ENCODE measurements around the gene EIF4EBP2.

The EIF4EBP2 gene

DNA sequence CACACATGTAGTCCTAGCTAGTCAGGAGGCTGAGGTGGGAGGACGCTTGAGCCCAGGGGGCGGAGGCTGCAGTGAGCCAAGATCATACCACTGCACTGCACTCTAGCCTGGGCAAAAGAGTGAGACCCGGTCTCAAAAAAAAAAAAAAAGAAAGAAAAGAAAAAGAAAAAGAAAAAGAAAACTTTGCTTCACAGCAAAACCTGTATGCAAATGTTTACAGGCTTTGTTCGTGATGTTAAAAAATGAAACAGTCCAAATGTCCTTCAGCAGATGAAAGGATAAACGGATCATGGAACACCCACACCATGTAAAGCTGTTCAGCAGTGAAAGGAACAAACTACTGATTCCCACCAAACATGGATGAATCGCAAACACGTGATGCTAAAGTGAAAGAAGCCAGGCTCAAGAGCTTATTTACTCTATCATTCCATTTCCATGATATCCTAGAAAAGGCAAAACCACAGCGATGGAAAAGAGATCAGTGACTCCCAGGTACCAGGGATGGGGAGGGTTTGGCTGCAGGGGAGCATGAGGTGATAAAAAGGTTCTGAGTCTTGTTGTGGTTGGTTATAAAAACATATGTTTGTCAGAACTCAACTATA, 36.6 kb upstream of the EIF4EBP2 start:
- ChIA-PET POLR2A (interaction anchor here (0.6 kb wide), 1 partner anchor 36 kb away, joined by 3 read pairs; the partner anchor contains the start of gene EIF4EBP2), CTCF (interaction anchor here (1.2 to 11.9 kb wide), 7 partner anchors 9 to 251 kb away, joined by 3 to 533 read pairs (median 52); partner anchors contain the start of gene TYSND1)
- no peak overlapping the region for H3K4me3 ChIP-seq (ENCODE audit: low read depth, low read length)
- TF ChIP-seq, protein P1, sequence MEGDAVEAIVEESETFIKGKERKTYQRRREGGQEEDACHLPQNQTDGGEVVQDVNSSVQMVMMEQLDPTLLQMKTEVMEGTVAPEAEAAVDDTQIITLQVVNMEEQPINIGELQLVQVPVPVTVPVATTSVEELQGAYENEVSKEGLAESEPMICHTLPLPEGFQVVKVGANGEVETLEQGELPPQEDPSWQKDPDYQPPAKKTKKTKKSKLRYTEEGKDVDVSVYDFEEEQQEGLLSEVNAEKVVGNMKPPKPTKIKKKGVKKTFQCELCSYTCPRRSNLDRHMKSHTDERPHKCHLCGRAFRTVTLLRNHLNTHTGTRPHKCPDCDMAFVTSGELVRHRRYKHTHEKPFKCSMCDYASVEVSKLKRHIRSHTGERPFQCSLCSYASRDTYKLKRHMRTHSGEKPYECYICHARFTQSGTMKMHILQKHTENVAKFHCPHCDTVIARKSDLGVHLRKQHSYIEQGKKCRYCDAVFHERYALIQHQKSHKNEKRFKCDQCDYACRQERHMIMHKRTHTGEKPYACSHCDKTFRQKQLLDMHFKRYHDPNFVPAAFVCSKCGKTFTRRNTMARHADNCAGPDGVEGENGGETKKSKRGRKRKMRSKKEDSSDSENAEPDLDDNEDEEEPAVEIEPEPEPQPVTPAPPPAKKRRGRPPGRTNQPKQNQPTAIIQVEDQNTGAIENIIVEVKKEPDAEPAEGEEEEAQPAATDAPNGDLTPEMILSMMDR (IDR thresholded peaks at IDR 0.05; ENCODE audit: insufficient read depth, low read length, missing control alignments) = no peak
- DNase-seq (ENCODE audit: low read depth, low spot score) = no peak

GRCh38 chr10:70368774-70369482, 35.0 kb upstream of the EIF4EBP2 start:
- TF ChIP-seq, protein P1 (IDR thresholded peaks at IDR 0.05; ENCODE audit: insufficient read depth, low read length, missing control alignments) = no peak
- ChIA-PET POLR2A (no interaction called here), CTCF (interaction anchor here (1.3 to 11.9 kb wide), 4 partner anchors 8 to 253 kb away, joined by 3 to 533 read pairs (median 78); partner anchors contain the start of gene TYSND1)
- DNase-seq (ENCODE audit: low read depth, low spot score) = no peak
- no peak overlapping the region for H3K4me3 ChIP-seq (ENCODE audit: low read depth, low read length)

DNA sequence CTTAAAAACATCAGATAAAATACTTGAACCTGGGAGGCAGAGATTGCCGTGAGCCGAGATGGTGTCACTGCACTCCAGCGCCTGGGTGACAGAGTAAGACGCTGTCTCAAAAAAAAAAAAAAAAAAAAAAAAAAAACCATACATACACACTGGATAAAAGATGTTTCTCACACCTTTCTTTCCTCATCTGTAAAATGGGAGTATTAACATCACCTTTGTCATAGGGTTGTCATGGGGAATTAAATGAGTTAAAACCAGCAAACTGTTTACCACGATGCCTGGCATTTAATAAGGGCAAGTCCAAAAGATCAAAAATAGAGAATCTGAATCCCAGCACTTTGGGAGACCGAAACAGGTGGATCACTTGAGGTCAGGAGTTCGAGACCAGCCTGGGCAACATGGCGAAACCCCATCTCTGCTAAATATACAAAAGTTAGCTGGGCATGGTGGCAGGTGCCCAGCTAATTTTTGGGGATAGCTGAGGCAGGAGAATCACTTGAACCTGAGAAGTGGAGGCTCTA, 34.4 kb upstream of the EIF4EBP2 start:
- TF ChIP-seq, protein P1 (IDR thresholded peaks at IDR 0.05; ENCODE audit: insufficient read depth, low read length, missing control alignments) = no peak
- POLR2A ChIA-PET = no interaction called here
- DNase-seq (ENCODE audit: low read depth, low spot score) = no peak
- H3K4me3 ChIP-seq (ENCODE audit: low read depth, low read length) = no peak overlapping the region
- CTCF ChIA-PET = interaction anchor here (11.9 kb wide), 1 partner anchor 146 kb away, joined by 533 read pairs; no protein-coding TSS in a partner anchor

- no peak overlapping the region for H3K4me3 ChIP-seq (ENCODE audit: low read depth, low read length)
- ChIA-PET CTCF (interaction anchor here (1.6 kb wide), 1 partner anchor 149 kb away, joined by 8 read pairs; no protein-coding TSS in a partner anchor), POLR2A (no interaction called here)
- TF ChIP-seq, protein P1 (IDR thresholded peaks at IDR 0.05; ENCODE audit: insufficient read depth, low read length, missing control alignments) = no peak
- no peak for DNase-seq (ENCODE audit: low read depth, low spot score)
Observed at GRCh38 chr10:70370766-70371165, 33.2 kb upstream of the EIF4EBP2 start.

DNA sequence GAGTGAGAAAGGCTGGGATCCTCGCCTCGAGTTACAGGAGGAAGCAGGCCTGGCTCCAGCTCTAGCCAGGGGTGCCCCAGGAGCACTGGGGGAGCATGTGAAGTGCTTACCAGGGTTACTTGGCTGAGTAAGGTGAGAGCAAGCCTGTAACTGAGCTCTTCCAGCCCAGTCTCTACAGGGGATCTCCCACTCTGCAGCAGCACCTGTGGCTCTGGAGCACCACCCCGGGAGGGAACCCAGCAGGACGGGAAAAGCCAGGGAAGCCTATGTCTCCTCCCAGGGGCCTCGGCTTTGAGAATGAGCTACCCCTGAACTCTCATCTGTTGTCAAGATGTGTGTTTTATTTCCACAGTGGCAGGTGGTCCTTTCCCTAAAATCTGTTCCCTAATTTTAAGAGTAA, 32.1 kb upstream of the EIF4EBP2 start:
- H3K4me3 ChIP-seq (ENCODE audit: low read depth, low read length) = no peak overlapping the region
- POLR2A ChIA-PET = no interaction called here
- TF ChIP-seq, protein P1 (IDR thresholded peaks at IDR 0.05; ENCODE audit: insufficient read depth, low read length, missing control alignments) = no peak
- no peak for DNase-seq (ENCODE audit: low read depth, low spot score)
- CTCF ChIA-PET = interaction anchor here (1.3 to 1.6 kb wide), 2 partner anchors 9 to 150 kb away, joined by 5 to 8 read pairs; no protein-coding TSS in a partner anchor

Data from AG04449 (cell line).